ENCODE results near the gene MPPED1. TPM values are rescaled to one million over a fixed set of nuclear protein-coding genes. Genes with fewer than 3 reads are reported as not detected.

Gene MPPED1
- total RNA-seq, 1 experiment from 2014 or later: 0.28 TPM

DNA sequence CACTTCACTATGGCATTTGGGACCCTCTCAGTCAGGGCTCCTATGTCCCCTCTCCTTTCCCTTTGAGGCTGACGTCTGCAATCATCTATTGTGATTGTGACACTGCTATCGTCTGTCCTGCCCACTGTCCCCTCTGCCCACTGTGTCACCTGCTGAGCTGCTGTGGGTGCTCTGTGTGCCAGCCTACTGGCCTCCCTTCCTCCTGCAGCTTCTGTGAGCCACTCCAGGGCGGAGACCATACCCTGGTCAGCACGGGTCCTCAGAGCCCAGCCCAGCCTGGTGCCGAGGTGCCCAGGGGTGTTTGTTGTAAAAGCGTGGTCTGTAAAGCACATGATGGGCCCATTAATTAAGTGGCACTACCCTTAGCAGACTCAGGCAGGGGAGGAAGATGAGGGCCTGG is 29.4 kb downstream of the MPPED1 start:
- Histone ChIP-seq H4K20me1 (ENCODE audit: control insufficient read depth, insufficient read depth, insufficient read length) (no peaks in the 10 kb centered on the region), H3K14ac (ENCODE audit: insufficient read depth, low read length) (no peak overlapping the region; the same call in 1 of the 2 replicates), H3K4me1 (ENCODE audit: insufficient read depth, low read length) (no peaks in the 10 kb centered on the region), H4K8ac (replicated peaks; ENCODE audit: insufficient read length, low read depth, low read length) (no peak overlapping the region), H2BK5ac (ENCODE audit: insufficient read length, low read length) (no peak overlapping the region), H2AK5ac (ENCODE audit: insufficient read length, low read length) (no peak overlapping the region), H3K56ac (ENCODE audit: insufficient read length, low read depth, low read length) (no peak overlapping the region), H4K91ac (ENCODE audit: insufficient read length, low read depth, low read length) (no peak overlapping the region), H3K27me3 (ENCODE audit: insufficient read depth, low read length) (no peaks in the 10 kb centered on the region), H3K9me3 (ENCODE audit: control insufficient read depth, low read depth, low read length) (no peaks in the 10 kb centered on the region), H2BK120ac (ENCODE audit: low read depth, low read length, poor library complexity, severe bottlenecking) (no peak overlapping the region), H3K23ac (ENCODE audit: insufficient read length, low read depth, low read length) (no peak overlapping the region), H3K9ac (ENCODE audit: extremely low read depth, insufficient read length, low read length) (no peak overlapping the region), H3T11ph (ENCODE audit: low read length) (no peak overlapping the region), H2AFZ (ENCODE audit: low read length) (no peak overlapping the region), H3K4ac (ENCODE audit: low read depth, low read length) (no peak overlapping the region), H4K5ac (ENCODE audit: insufficient read length, low read depth, low read length) (no peak overlapping the region), H3K79me2 (ENCODE audit: insufficient read depth, low read length) (no peaks in the 10 kb centered on the region), H2BK20ac (ENCODE audit: low read depth, low read length, poor library complexity, severe bottlenecking) (no peak overlapping the region), H3K18ac (ENCODE audit: insufficient read length, low read depth, low read length) (no peak overlapping the region), H3K27ac (ENCODE audit: insufficient read length, low read depth, low read length) (no peak overlapping the region), H3K4me2 (ENCODE audit: insufficient read depth, insufficient read length, low read length) (no peak overlapping the region), H3K23me2 (ENCODE audit: insufficient read length, low read depth, low read length, poor library complexity, severe bottlenecking) (no peaks in the 10 kb centered on the region), H2BK12ac (ENCODE audit: insufficient read length, low read depth, low read length) (no peak overlapping the region), H2BK15ac (ENCODE audit: low read depth, low read length) (no peak overlapping the region), H3K79me1 (ENCODE audit: insufficient read depth, low read depth, low read length, poor library complexity, severe bottlenecking) (no peaks in the 10 kb centered on the region)
- Mint-ChIP-seq H3K4me3 (no peak overlapping the region), H3K9me3 (no peaks in the 10 kb centered on the region), H3K4me1 (peaks cover 7 to 31% of the 10 kb centered on the region in 2 experiments; a peak in 3 of 4 replicates), H3K27ac (no peak overlapping the region; a peak in 1 of 7 replicates), H3K36me3 (ENCODE audit: insufficient read depth in 1 of 3, low read depth in 3 of 3) (no peaks in the 10 kb centered on the region), H3K27me3 (ENCODE audit: low read depth) (peaks cover 5% of the 10 kb centered on the region)
- TF ChIP-seq, protein P1, sequence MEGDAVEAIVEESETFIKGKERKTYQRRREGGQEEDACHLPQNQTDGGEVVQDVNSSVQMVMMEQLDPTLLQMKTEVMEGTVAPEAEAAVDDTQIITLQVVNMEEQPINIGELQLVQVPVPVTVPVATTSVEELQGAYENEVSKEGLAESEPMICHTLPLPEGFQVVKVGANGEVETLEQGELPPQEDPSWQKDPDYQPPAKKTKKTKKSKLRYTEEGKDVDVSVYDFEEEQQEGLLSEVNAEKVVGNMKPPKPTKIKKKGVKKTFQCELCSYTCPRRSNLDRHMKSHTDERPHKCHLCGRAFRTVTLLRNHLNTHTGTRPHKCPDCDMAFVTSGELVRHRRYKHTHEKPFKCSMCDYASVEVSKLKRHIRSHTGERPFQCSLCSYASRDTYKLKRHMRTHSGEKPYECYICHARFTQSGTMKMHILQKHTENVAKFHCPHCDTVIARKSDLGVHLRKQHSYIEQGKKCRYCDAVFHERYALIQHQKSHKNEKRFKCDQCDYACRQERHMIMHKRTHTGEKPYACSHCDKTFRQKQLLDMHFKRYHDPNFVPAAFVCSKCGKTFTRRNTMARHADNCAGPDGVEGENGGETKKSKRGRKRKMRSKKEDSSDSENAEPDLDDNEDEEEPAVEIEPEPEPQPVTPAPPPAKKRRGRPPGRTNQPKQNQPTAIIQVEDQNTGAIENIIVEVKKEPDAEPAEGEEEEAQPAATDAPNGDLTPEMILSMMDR (conservative IDR thresholded peaks at IDR 0.05): no peak
- no peak for DNase-seq
- WGBS (ENCODE audit: extremely low coverage, insufficient read length, low lambda C conversion rate): no CpG with 5 or more reads among the region's 6 CpGs

Data from H9 (cell line).